H1 (cell line): ENCODE results near the gene MB. TPM values are rescaled to one million over a fixed set of nuclear protein-coding genes. Genes with fewer than 3 reads are reported as not detected.

ENCODE experiments used
- CTCF ChIA-PET: fragments of 300-600 bp; sonication (Branson Sonifier 250); formaldehyde crosslinking; loops from one replicate; lab custom pipeline; 2021; ENCODE audit not compliant: partially characterized antibody; lab: Charles Lee
- POLR2A ChIA-PET: fragments of 300-600 bp; sonication (Branson Sonifier 250); formaldehyde crosslinking; loops from one replicate; lab custom pipeline; 2021; ENCODE audit warnings: inconsistent platforms; ENCODE audit not compliant: partially characterized antibody; lab: Charles Lee
- DNase-seq, 2 experiments: peaks; one replicate each; pipeline versions ENCODE4 v3.0.0 to v3.0.0-alpha.2; 2010 to 2022; ENCODE audit warnings: low spot score in 2 of 2, low read depth in 1 of 2, mixed read lengths in 1 of 2
- FAIRE-seq: peaks from 2 replicates; lab custom pipeline; 2011; peaks lifted over from hg19 to GRCh38; lab: Jason Lieb, UNC
- H2AFZ ChIP-seq: 2 replicates; pipeline ENCODE4 v1.8.1; 2012; ENCODE audit warnings: low read length, inconsistent platforms
- H2AK5ac ChIP-seq: 2 replicates; pipeline ENCODE4 v1.6.1; 2013; ENCODE audit warnings: low read depth, low read length
- H2BK120ac ChIP-seq: replicated peaks from 2 replicates; pipeline ENCODE3; 2013; ENCODE audit warnings: low read depth, low read length, inconsistent platforms
- H2BK12ac ChIP-seq: 2 replicates; pipeline ENCODE4 v1.6.1; 2013; ENCODE audit warnings: low read depth, low read length
- H2BK15ac ChIP-seq: 2 replicates; pipeline ENCODE4 v1.6.1; 2013; ENCODE audit warnings: low read length
- H2BK20ac ChIP-seq: 2 replicates; pipeline ENCODE4 v1.6.1; 2013; ENCODE audit warnings: low read length
- H2BK5ac ChIP-seq: 2 replicates; pipeline ENCODE4 v1.6.1; 2013; ENCODE audit warnings: low read depth, low read length
- H3K14ac ChIP-seq: 2 replicates; pipeline ENCODE4 v1.6.1; 2013; ENCODE audit warnings: inconsistent platforms; ENCODE audit not compliant: insufficient read length
- H3K18ac ChIP-seq: 2 replicates; pipeline ENCODE4 v1.6.1; 2013; ENCODE audit warnings: low read length; ENCODE audit errors: extremely low read depth
- H3K23ac ChIP-seq: 2 replicates; pipeline ENCODE4 v1.6.1; 2013; ENCODE audit warnings: inconsistent platforms; ENCODE audit not compliant: insufficient read length
- H3K23me2 ChIP-seq: 2 replicates; pipeline ENCODE4 v1.6.1; 2013; ENCODE audit warnings: low read depth, low read length
- H3K27ac ChIP-seq: 2 replicates; pipeline ENCODE4 v1.6.1; 2011; ENCODE audit warnings: low read depth, low read length, inconsistent platforms
- H3K27me3 ChIP-seq, 4 experiments: replicated peaks in 1 of 4; 1 replicate in 1 of 4; 2 replicates in 3 of 4; pipeline versions ENCODE4 v1.6.1 to v1.8.1; 2011 to 2013; ENCODE audit warnings: low read length in 3 of 4, mild to moderate bottlenecking in 3 of 4, inconsistent platforms in 2 of 4, mixed read lengths in 2 of 4, moderate library complexity in 1 of 4; ENCODE audit not compliant: control insufficient read depth in 3 of 4, insufficient read depth in 3 of 4; ENCODE audit errors: extremely low read depth in 1 of 4
- H3K36me3 ChIP-seq, 4 experiments: 2 replicates each; pipeline versions ENCODE4 v1.6.1 to v1.8.1; 2011 to 2013; ENCODE audit warnings: mild to moderate bottlenecking in 4 of 4, low read length in 3 of 4, moderate library complexity in 2 of 4, control low read depth in 1 of 4, inconsistent platforms in 1 of 4; ENCODE audit not compliant: insufficient read depth in 4 of 4, control insufficient read depth in 2 of 4
- H3K4ac ChIP-seq: replicated peaks from 2 replicates; pipeline ENCODE3; 2013; ENCODE audit warnings: low read length, low read depth, mixed read lengths, inconsistent platforms; ENCODE audit not compliant: insufficient read length
- H3K4me1 ChIP-seq, 4 experiments: replicated peaks in 1 of 4; 1 replicate in 1 of 4; 2 replicates in 3 of 4; pipeline versions ENCODE4 v1.6.1 to v1.8.1; 2011 to 2013; ENCODE audit warnings: low read length in 3 of 4, inconsistent platforms in 2 of 4, mixed read lengths in 1 of 4; ENCODE audit not compliant: insufficient read depth in 4 of 4, control insufficient read depth in 3 of 4
- H3K4me2 ChIP-seq, 2 experiments: 2 replicates each; pipeline versions ENCODE4 v1.6.1 to v1.8.1; 2011 to 2013; ENCODE audit warnings: low read depth in 2 of 2, low read length in 2 of 2, control low read depth in 1 of 2, inconsistent platforms in 1 of 2, mild to moderate bottlenecking in 1 of 2; ENCODE audit not compliant: insufficient read depth in 1 of 2
- H3K4me3 ChIP-seq, 4 experiments: fragments of 200-600, 300-600 bp in 1 of 4; sonication (generic), shearing (Covaris generic), sonication (Bioruptor Twin) in 1 of 4; 2 replicates each; pipeline versions ENCODE4 v1.5.1 to v1.8.1; 2011 to 2016; ENCODE audit warnings: low read length in 4 of 4, low read depth in 3 of 4, control low read depth in 2 of 4, inconsistent platforms in 2 of 4, mild to moderate bottlenecking in 2 of 4, mixed read lengths in 1 of 4, moderate library complexity in 1 of 4; ENCODE audit not compliant: insufficient read depth in 2 of 4; ENCODE audit errors: extremely low read depth in 1 of 4
- H3K56ac ChIP-seq: replicated peaks from 2 replicates; pipeline ENCODE3; 2013; ENCODE audit warnings: low read depth, mild to moderate bottlenecking, mixed read lengths, low read length, inconsistent platforms; ENCODE audit not compliant: insufficient read length
- H3K79me1 ChIP-seq: 2 replicates; pipeline ENCODE4 v1.6.1; 2013; ENCODE audit warnings: low read depth, low read length, control low read depth
- H3K79me2 ChIP-seq, 2 experiments: 2 replicates each; pipeline versions ENCODE4 v1.6.1 to v1.8.1; 2012 to 2013; ENCODE audit warnings: low read length in 2 of 2, mild to moderate bottlenecking in 2 of 2, inconsistent platforms in 1 of 2; ENCODE audit not compliant: insufficient read depth in 2 of 2, control insufficient read depth in 1 of 2
- H3K9ac ChIP-seq, 4 experiments: replicated peaks in 1 of 4; 1 replicate in 1 of 4; 2 replicates in 3 of 4; pipeline versions ENCODE4 v1.6.1 to v1.8.1; 2011 to 2013; ENCODE audit warnings: low read depth in 3 of 4, low read length in 3 of 4, control low read depth in 2 of 4, mild to moderate bottlenecking in 2 of 4, moderate library complexity in 2 of 4, inconsistent platforms in 1 of 4; ENCODE audit errors: extremely low read depth in 1 of 4
- H3K9me3 ChIP-seq, 2 experiments: 2 replicates each; pipeline versions ENCODE4 v1.6.1 to v1.8.1; 2012 to 2013; ENCODE audit warnings: mild to moderate bottlenecking in 2 of 2, moderate library complexity in 2 of 2, control low read depth in 1 of 2, inconsistent platforms in 1 of 2, low read depth in 1 of 2, low read length in 1 of 2, mixed read lengths in 1 of 2; ENCODE audit not compliant: insufficient read depth in 2 of 2
- H4K20me1 ChIP-seq, 2 experiments: replicated peaks in 1 of 2; 2 replicates each; pipeline versions ENCODE3 to v1.8.1; 2011 to 2013; ENCODE audit warnings: inconsistent platforms in 2 of 2, low read length in 2 of 2, mild to moderate bottlenecking in 1 of 2; ENCODE audit not compliant: insufficient read depth in 2 of 2, control insufficient read depth in 1 of 2
- H4K5ac ChIP-seq: 2 replicates; pipeline ENCODE4 v1.6.1; 2013; ENCODE audit warnings: low read length, low read depth, mixed read lengths, inconsistent platforms; ENCODE audit not compliant: insufficient read length
- H4K8ac ChIP-seq: 2 replicates; pipeline ENCODE4 v1.8.0; 2013; ENCODE audit warnings: mild to moderate bottlenecking, moderate library complexity, low read length, inconsistent platforms; ENCODE audit not compliant: insufficient read depth; ENCODE audit errors: extremely low read depth
- H4K91ac ChIP-seq: replicated peaks from 2 replicates; pipeline ENCODE3; 2013; ENCODE audit warnings: low read length, mixed read lengths, inconsistent platforms; ENCODE audit not compliant: insufficient read length
- CBX8 ChIP-seq: fragments of 300-800, 300-1000 bp; sonication (generic); IDR thresholded peaks from 2 replicates; pipeline ENCODE4 v1.7.1; 2016; ENCODE audit warnings: low read depth, low read length, borderline replicate concordance
- KDM1A ChIP-seq: fragments of 200-600, 300-600 bp; sonication (generic); IDR thresholded peaks from 2 replicates; pipeline ENCODE4 v1.7.1; 2016; ENCODE audit warnings: mild to moderate bottlenecking, low read length, borderline replicate concordance
- SRF ChIP-seq: IDR thresholded peaks from 2 replicates; pipeline ENCODE4 v1.6.1; 2011; ENCODE audit warnings: mild to moderate bottlenecking, low read depth, low read length, moderate library complexity
- WGBS, 2 experiments: shearing (Covaris generic) in 1 of 2; methylation state at CpG; one replicate each; pipeline versions ENCODE4 v1.1.6 to v1.1.7; 2013 to 2015; ENCODE audit warnings: low lambda C conversion rate in 2 of 2, mixed read lengths in 2 of 2, inconsistent platforms in 1 of 2, low coverage in 1 of 2, missing lambda C conversion rate in 1 of 2; ENCODE audit not compliant: insufficient replicate concordance in 2 of 2, insufficient coverage in 1 of 2, insufficient read length in 1 of 2; ENCODE audit errors: extremely low coverage in 1 of 2, missing lambda C conversion rate in 1 of 2; 5-methylcytosine and 5-hydroxymethylcytosine counted together
- polyA plus RNA-seq, 7 experiments: library from polyadenylated mRNA; depleted of rRNA in 3 of 7; stranded (reverse) in 5 of 7; unstranded in 2 of 7; fragments of >200 nt in 5 of 7; fragments of 200-250 nt in 2 of 7; gene quantifications; 1 replicate in 5 of 7; 2 replicates in 1 of 7; 4 replicates in 1 of 7; pipeline versions ENCODE4 v1.2.1 to v1.2.3, GENCODE V29; 2011 to 2013; ENCODE audit warnings: missing spikeins in 2 of 7, mixed read lengths in 2 of 7
- total RNA-seq: library from RNA; stranded (reverse); fragmentation: NEBNext Ultra II Directional; extraction: Animal tissue kit (Norgen Biotek cat#: 25700); gene quantifications from 2 replicates; pipeline ENCODE4 v1.2.1, GENCODE V29; 2021

Gene MB
- total and polyA plus RNA-seq, 2 of the 8 experiments (the other 6 are each of a cell fraction or from before 2014, with no cell fraction given): 1.5 TPM; not detected in 1

DNA sequence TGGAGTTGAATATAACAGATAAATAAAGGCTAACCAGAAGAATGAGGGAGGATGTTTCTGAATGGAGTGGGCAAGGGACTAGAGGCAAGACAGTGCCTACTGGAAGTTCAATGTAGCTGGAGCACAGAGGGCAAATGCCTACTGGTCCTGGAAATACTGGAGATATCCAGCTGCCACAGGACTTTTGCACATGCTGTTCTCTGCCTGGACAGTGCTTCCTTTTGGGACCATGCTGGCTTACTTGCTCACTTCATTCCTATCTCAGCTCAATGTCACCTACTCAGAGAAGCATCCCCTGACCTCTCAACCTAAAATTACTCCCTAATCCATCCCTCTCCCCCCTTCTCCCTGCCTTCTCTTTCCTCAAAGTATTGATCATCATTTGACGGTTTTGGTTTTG, 56.3 kb downstream of the MB start:
- FAIRE-seq: no peak
- TF ChIP-seq CBX8 (no peak), KDM1A (peak; percentile 78; the same call in 1 of the 2 replicates), SRF (no peak)
- POLR2A ChIA-PET: interaction anchor here (0.9 to 1.2 kb wide), 2 partner anchors 9 to 19 kb away, joined by 3 to 4 read pairs; partner anchors contain the start of gene RASD2

More for the DNA sequence above, 56.3 kb downstream of the MB start:
- Histone ChIP-seq H2BK120ac (no peak overlapping the region), H3K23me2 (no peaks in the 10 kb centered on the region), H3K9ac (no peak overlapping the region), H3K27me3 (no peaks in the 10 kb centered on the region), H4K91ac (no peak overlapping the region), H3K4me1 (peaks cover 0 to 7% (median 7%) of the 10 kb centered on the region in 4 experiments; a peak in 5 of 7 replicates), H3K27ac (no peak overlapping the region), H4K8ac (no peak overlapping the region), H3K36me3 (no peaks in the 10 kb centered on the region), H4K20me1 (no peaks in the 10 kb centered on the region), H3K79me2 (no peaks in the 10 kb centered on the region), H3K18ac (no peak overlapping the region), H2BK5ac (no peak overlapping the region), H3K9me3 (no peaks in the 10 kb centered on the region), H3K4ac (no peak overlapping the region), H3K79me1 (no peaks in the 10 kb centered on the region), H3K14ac (no peak overlapping the region), H4K5ac (no peak overlapping the region), H2BK15ac (no peak overlapping the region), H3K4me2 (no peak overlapping the region), H2BK12ac (peak overlapping the region; percentile 90; the same call in 1 of the 2 replicates), H2BK20ac (peak overlapping the region; percentile 91), H2AFZ (no peak overlapping the region), H3K56ac (no peak overlapping the region), H3K4me3 (no peak overlapping the region), H2AK5ac (0 out of 2 replicates have a peak overlapping the region, but pooled peaks have one; percentile 6), H3K23ac (no peak overlapping the region)
- DNase-seq: no peak
- 92% methylated on average over 1 of the region's 1 CpG; no CpG with 5 or more reads in 1 of the 2 experiments for WGBS, 2 experiments
- CTCF ChIA-PET: interaction anchor here (0.9 to 1.7 kb wide), 5 partner anchors 12 to 23 kb away, joined by 3 to 7 read pairs (median 3); no protein-coding TSS in a partner anchor
